VCaP (cell line): Measurements from ENCODE around the gene PHYKPL.

ENCODE experiments used
- H3K27ac ChIP-seq: fragments of 450-650 bp; 2 replicates; pipeline ENCODE4 v1.5.1; 2017
- CTCF ChIP-seq: fragments of 450-650 bp; conservative IDR thresholded peaks from 2 replicates; pipeline ENCODE4 v1.5.1; 2017; ENCODE audit warnings: mild to moderate bottlenecking, moderate library complexity

The PHYKPL gene

GRCh38 chr5:178213003-178213461 lies 19.6 kb downstream of the PHYKPL start:
- no peak overlapping the region for H3K27ac ChIP-seq
- TF ChIP-seq CTCF: no peak

GRCh38 chr5:178212241-178213002 lies 20.2 kb downstream of the PHYKPL start:
- H3K27ac ChIP-seq: no peak overlapping the region
- no peak for TF ChIP-seq CTCF

GRCh38 chr5:178211095-178212048 lies 21.2 kb downstream of the PHYKPL start:
- no peak for TF ChIP-seq CTCF
- no peak overlapping the region for H3K27ac ChIP-seq

- no peak for TF ChIP-seq CTCF
- no peak overlapping the region for H3K27ac ChIP-seq
These were observed 21.9 kb downstream of the PHYKPL start for GRCh38 chr5:178210686-178211085.

GRCh38 chr5:178210073-178210535 lies 22.5 kb downstream of the PHYKPL start:
- no peak overlapping the region for H3K27ac ChIP-seq
- no peak for TF ChIP-seq CTCF

GRCh38 chr5:178209334-178210072 lies 23.1 kb downstream of the PHYKPL start:
- TF ChIP-seq CTCF: no peak
- H3K27ac ChIP-seq: no peak overlapping the region
